B cell (primary cell): ENCODE results near the gene DNAL1. TPM values are rescaled to one million over a fixed set of nuclear protein-coding genes. Genes with fewer than 3 reads are reported as not detected.

Experiments used
- ATAC-seq: fragments of 200-7000 bp; cut with Tn5 transposase; one replicate; pipeline ENCODE4 v1.10.0; 2021; ENCODE audit warnings: low read depth, mild to moderate bottlenecking, moderate number of reproducible peaks, moderate library complexity
- CTCF ChIA-PET: fragments of 350-600 bp; sonication (Branson Sonifier 250); formaldehyde crosslinking; loops from one replicate; lab custom pipeline; 2021; ENCODE audit warnings: antibody characterized with exemption, inconsistent platforms; lab: Charles Lee
- POLR2A ChIA-PET: fragments of 350-600 bp; sonication (Branson Sonifier 250); formaldehyde crosslinking; loops from one replicate; lab custom pipeline; 2021; ENCODE audit warnings: antibody characterized with exemption; lab: Charles Lee
- DNase-seq: peaks from one replicate; pipeline ENCODE4 v3.0.0; 2013
- H2AFZ ChIP-seq: 2 replicates; pipeline ENCODE4 v1.6.1; 2012; ENCODE audit warnings: mild to moderate bottlenecking, low read depth, low read length; ENCODE audit not compliant: insufficient read depth, poor library complexity, severe bottlenecking
- H3K27ac ChIP-seq, 2 donors: 1 replicate in 1 of 2; 2 replicates in 1 of 2; pipeline ENCODE4 v1.5.1; 2012 to 2013; ENCODE audit warnings: low read length in 2 of 2, mild to moderate bottlenecking in 2 of 2, moderate library complexity in 1 of 2
- H3K27me3 ChIP-seq, 4 experiments: fragments of 200-600 bp in 1 of 4; sonication (generic) in 1 of 4; replicated peaks in 1 of 4; 1 replicate in 2 of 4; 2 replicates in 2 of 4; pipeline versions ENCODE4 v1.6.1 to v1.7.0; 2013 to 2016; ENCODE audit warnings: low read length in 3 of 4, mild to moderate bottlenecking in 2 of 4, mixed read lengths in 1 of 4, moderate library complexity in 1 of 4; ENCODE audit not compliant: insufficient read depth in 4 of 4, control insufficient read depth in 3 of 4; ENCODE audit errors: control extremely low read depth in 1 of 4
- H3K36me3 ChIP-seq, 2 experiments: replicated peaks in 1 of 2; 1 replicate in 1 of 2; 2 replicates in 1 of 2; pipeline versions ENCODE4 v1.6.1 to v1.7.1; 2013; ENCODE audit warnings: low read length in 1 of 2; ENCODE audit not compliant: insufficient read depth in 2 of 2, control insufficient read depth in 1 of 2; ENCODE audit errors: control extremely low read depth in 1 of 2, extremely low read depth in 1 of 2
- H3K4me1 ChIP-seq, 2 donors: fragments of 200-600 bp in 1 of 2; sonication (generic) in 1 of 2; 1 replicate in 1 of 2; 2 replicates in 1 of 2; pipeline versions ENCODE4 v1.5.1 to v1.6.1; 2013 to 2017; ENCODE audit warnings: low read length in 2 of 2; ENCODE audit not compliant: control insufficient read depth in 2 of 2, insufficient read depth in 2 of 2
- H3K4me2 ChIP-seq: replicated peaks from 2 replicates; pipeline ENCODE3; 2012; ENCODE audit warnings: mild to moderate bottlenecking, low read depth, low read length; ENCODE audit not compliant: poor library complexity, severe bottlenecking
- H3K4me3 ChIP-seq, 5 experiments: fragments of 200-600 bp in 1 of 5; sonication (generic) in 1 of 5; 1 replicate in 3 of 5; 2 replicates in 2 of 5; pipeline versions ENCODE4 v1.5.1 to v1.7.0; 2011 to 2016; ENCODE audit warnings: low read length in 4 of 5, mild to moderate bottlenecking in 4 of 5, low read depth in 2 of 5, control low read depth in 1 of 5, moderate library complexity in 1 of 5; ENCODE audit not compliant: insufficient read depth in 1 of 5; ENCODE audit errors: control extremely low read depth in 1 of 5, extremely low read depth in 1 of 5
- H3K79me2 ChIP-seq: fragments of 200-600 bp; sonication (generic); one replicate; pipeline ENCODE4 v1.6.0; 2016; ENCODE audit warnings: low read length; ENCODE audit not compliant: control insufficient read depth, insufficient read depth
- H3K9ac ChIP-seq: fragments of 200-600 bp; sonication (generic); 2 replicates; pipeline ENCODE4 v1.6.1; 2017; ENCODE audit warnings: mild to moderate bottlenecking, low read length, moderate library complexity
- H3K9me3 ChIP-seq, 3 donors: one replicate each; pipeline versions ENCODE4 v1.6.1 to v1.7.1; 2013; ENCODE audit warnings: low read length in 2 of 3; ENCODE audit not compliant: control insufficient read depth in 2 of 3, insufficient read depth in 1 of 3; ENCODE audit errors: control extremely low read depth in 1 of 3
- H4K20me1 ChIP-seq: 2 replicates; pipeline ENCODE4 v1.6.0; 2012; ENCODE audit warnings: mild to moderate bottlenecking, low read length; ENCODE audit not compliant: insufficient read depth, control insufficient read depth, poor library complexity, severe bottlenecking
- H3K27ac Mint-ChIP-seq: one replicate; pipeline ENCODE4 v1.8.0; 2021; ENCODE audit warnings: mixed read lengths
- H3K27me3 Mint-ChIP-seq: one replicate; pipeline ENCODE4 v1.8.0; 2021; ENCODE audit warnings: mixed read lengths
- H3K4me1 Mint-ChIP-seq: one replicate; pipeline ENCODE4 v1.8.0; 2021; ENCODE audit warnings: mixed read lengths
- H3K4me3 Mint-ChIP-seq: one replicate; pipeline ENCODE4 v1.8.0; 2021; ENCODE audit warnings: mixed read lengths
- H3K9me3 Mint-ChIP-seq: one replicate; pipeline ENCODE4 v1.8.0; 2022; ENCODE audit warnings: mixed read lengths; ENCODE audit not compliant: insufficient read depth
- EZH2 ChIP-seq: IDR thresholded peaks from 2 replicates; pipeline ENCODE4 v1.6.1; 2012; ENCODE audit warnings: borderline replicate concordance, low read depth, mild to moderate bottlenecking, moderate library complexity, low read length; ENCODE audit not compliant: insufficient read depth, poor library complexity, severe bottlenecking
- WGBS: methylation state at CpG from one replicate; pipeline ENCODE4 v1.1.5; 2013; ENCODE audit warnings: missing lambda C conversion rate; ENCODE audit not compliant: insufficient coverage; 5-methylcytosine and 5-hydroxymethylcytosine counted together
- intact Hi-C: fragments of 100-400 bp; cut with micrococcal nuclease; formaldehyde crosslinking; loops from one replicate; pipeline ENCODE4 v1.10.0; 2022
- polyA plus RNA-seq: library from polyadenylated mRNA; depleted of rRNA; stranded (reverse); fragments of >200 nt; gene quantifications from 2 replicates; pipeline ENCODE4 v1.2.3, GENCODE V29; 2012
- total RNA-seq, 2 donors: library from RNA; stranded (reverse); fragments of 120-200 nt in 1 of 2; gene quantifications; 1 replicate in 1 of 2; 2 replicates in 1 of 2; pipeline versions ENCODE4 v1.2.3 to v1.2.4, GENCODE V29; 2013 to 2022
- TF ChIP-seq, protein P1 (sequence below): fragments of 200-600 bp; IDR thresholded peaks from one replicate; pipeline ENCODE4 v1.8.0; 2022; ENCODE audit warnings: antibody characterized with exemption, mild to moderate bottlenecking

The DNAL1 gene
- total and polyA plus RNA-seq, 2 donors (not counting 1 experiment from before 2014, with no cell fraction given) = 2.0 to 10.7 TPM

DNA sequence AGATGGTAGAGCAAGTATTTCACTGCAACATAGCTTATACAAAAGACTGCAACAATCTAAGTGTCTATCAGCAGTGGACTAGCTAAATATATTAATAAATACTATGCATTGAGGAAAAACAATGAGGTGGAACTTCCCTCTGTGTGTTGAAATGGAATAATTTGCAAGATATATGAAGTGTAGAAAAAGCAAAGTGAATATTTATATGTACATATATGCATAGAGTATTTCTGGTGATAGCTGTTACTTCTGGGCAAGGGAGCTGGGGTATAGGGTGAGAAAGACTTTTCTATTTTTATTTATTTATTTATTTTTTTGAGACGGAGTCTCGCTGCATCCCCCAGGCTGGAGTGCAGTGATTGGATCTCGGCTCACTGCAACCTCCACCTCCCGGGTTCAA is 33.9 kb downstream of the DNAL1 start:
- Histone ChIP-seq H3K36me3 (no peaks in the 10 kb centered on the region), H2AFZ (no peak overlapping the region), H3K4me1 (no peaks in the 10 kb centered on the region), H3K9me3 (peaks cover 0 to under 1% (median 0%) of the 10 kb centered on the region in 3 donors), H3K4me2 (no peak overlapping the region), H4K20me1 (no peaks in the 10 kb centered on the region), H3K9ac (no peak overlapping the region), H3K79me2 (no peaks in the 10 kb centered on the region), H3K27ac (no peak overlapping the region), H3K27me3 (no peaks in the 10 kb centered on the region), H3K4me3 (no peak overlapping the region)
- ATAC-seq (no peak), DNase-seq (no peak)
- CTCF ChIA-PET = no interaction called here
- no CpG with 5 or more reads among the region's 4 CpGs for whole genome bisulfite sequencing
- POLR2A ChIA-PET = no interaction called here
- Mint-ChIP-seq H3K4me3 (no peak overlapping the region), H3K27ac (no peak overlapping the region), H3K9me3 (no peaks in the 10 kb centered on the region), H3K4me1 (no peaks in the 10 kb centered on the region), H3K27me3 (no peaks in the 10 kb centered on the region)
- intact Hi-C loops = no loop called here
- TF ChIP-seq, protein P1, sequence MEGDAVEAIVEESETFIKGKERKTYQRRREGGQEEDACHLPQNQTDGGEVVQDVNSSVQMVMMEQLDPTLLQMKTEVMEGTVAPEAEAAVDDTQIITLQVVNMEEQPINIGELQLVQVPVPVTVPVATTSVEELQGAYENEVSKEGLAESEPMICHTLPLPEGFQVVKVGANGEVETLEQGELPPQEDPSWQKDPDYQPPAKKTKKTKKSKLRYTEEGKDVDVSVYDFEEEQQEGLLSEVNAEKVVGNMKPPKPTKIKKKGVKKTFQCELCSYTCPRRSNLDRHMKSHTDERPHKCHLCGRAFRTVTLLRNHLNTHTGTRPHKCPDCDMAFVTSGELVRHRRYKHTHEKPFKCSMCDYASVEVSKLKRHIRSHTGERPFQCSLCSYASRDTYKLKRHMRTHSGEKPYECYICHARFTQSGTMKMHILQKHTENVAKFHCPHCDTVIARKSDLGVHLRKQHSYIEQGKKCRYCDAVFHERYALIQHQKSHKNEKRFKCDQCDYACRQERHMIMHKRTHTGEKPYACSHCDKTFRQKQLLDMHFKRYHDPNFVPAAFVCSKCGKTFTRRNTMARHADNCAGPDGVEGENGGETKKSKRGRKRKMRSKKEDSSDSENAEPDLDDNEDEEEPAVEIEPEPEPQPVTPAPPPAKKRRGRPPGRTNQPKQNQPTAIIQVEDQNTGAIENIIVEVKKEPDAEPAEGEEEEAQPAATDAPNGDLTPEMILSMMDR = no peak
- TF ChIP-seq EZH2 = no peak

DNA sequence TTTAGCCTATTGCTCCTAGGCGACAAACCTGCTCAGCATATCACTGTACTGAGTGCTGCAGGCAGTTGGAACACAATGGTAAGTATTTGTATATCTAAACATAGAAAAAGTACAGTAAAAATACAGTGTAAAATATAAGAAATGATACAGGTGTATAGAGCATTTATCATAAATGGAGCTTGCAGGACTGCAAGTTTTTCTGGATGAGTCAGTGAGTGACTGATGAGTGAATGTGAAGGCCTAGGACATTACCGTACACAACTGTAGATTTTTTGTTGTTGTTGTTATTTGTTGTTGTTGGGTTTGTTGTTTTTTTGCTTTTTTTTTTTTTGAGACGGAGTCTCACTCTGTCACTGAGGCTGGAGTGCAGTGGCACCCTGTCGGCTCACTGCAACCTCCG is 36.0 kb downstream of the DNAL1 start:
- Mint-ChIP-seq H3K27ac (no peak overlapping the region), H3K4me1 (no peaks in the 10 kb centered on the region), H3K9me3 (peaks cover 3% of the 10 kb centered on the region), H3K4me3 (no peak overlapping the region), H3K27me3 (no peaks in the 10 kb centered on the region)
- Histone ChIP-seq H3K27me3 (no peaks in the 10 kb centered on the region), H2AFZ (no peak overlapping the region), H3K9ac (no peak overlapping the region), H3K4me3 (no peak overlapping the region), H3K9me3 (peaks cover 0 to 3% (median 0%) of the 10 kb centered on the region in 3 donors), H3K27ac (no peak overlapping the region), H3K79me2 (no peaks in the 10 kb centered on the region), H3K4me1 (no peaks in the 10 kb centered on the region), H4K20me1 (no peaks in the 10 kb centered on the region), H3K36me3 (no peaks in the 10 kb centered on the region), H3K4me2 (no peak overlapping the region)
- no peak for DNase-seq
- intact Hi-C loops = no loop called here
- ChIA-PET POLR2A (no interaction called here), CTCF (no interaction called here)
- ATAC-seq = no peak
- 100% methylated on average over 4 of the region's 5 CpGs for WGBS
- no peak for TF ChIP-seq EZH2
- TF ChIP-seq, protein P1 = no peak
